GM18951 (cell line): ENCODE results near the gene ATAD2B.
"Not testable (repeated sequence)": the region's sequence is repeated elsewhere in the genome, so short reads cannot be mapped to it uniquely, and the experiment has no call there.

ENCODE experiments used
- POLR2A ChIP-seq: IDR thresholded peaks from 4 replicates; pipeline ENCODE4 v1.6.1; 2011; ENCODE audit warnings: mild to moderate bottlenecking; ENCODE audit not compliant: insufficient read length, insufficient read depth; ENCODE audit errors: extremely low read depth
- in situ Hi-C: fragments of 300-500 bp; cut with MboI; formaldehyde crosslinking; loops from one replicate; pipeline ENCODE4 v1.12.0; 2022; ENCODE audit warnings: low sequenced_read_pairs, mixed read lengths, inconsistent platforms; ENCODE audit not compliant: unreplicated experiment

Gene ATAD2B

DNA sequence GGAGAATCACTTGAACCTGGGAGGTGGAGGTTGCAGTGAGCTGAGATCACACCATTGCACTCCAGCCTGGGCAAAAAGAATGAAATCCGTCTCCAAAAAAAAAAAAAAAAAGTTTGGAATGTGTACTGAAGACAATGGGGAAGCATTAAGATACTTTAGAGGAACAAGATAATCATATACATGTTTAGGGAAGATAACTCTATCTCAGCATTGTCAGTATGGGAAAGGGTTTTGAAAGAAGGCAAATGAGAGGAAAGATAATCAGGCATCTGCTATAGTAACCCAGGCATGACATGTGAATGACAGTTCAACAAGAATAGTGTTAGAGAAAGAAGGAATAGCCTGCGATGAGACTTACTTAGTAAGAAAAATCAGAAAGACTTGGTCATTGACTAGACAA is 112.0 kb downstream of the ATAD2B start:
- no peak for TF ChIP-seq POLR2A
- in situ Hi-C loops, result no loop called here

DNA sequence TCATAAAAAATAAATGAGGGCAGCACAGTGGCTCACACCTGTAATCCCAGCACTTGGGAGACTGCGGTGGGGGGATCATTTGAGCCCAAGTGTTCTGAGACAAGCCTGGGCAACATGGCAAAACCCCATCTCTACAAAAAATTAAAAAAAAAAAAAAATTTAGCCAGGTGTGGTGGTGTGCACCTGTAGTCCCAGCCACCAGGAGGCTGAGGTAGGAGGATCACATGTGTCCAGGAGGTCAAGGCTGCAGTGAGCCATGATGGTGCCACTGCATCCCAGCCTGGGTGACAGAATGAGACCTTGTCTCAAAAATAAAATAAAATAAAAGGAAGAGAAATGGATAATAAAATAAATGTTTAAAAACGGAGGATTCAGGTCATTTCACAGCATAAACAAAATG is 113.5 kb downstream of the ATAD2B start:
- no peak for TF ChIP-seq POLR2A
- in situ Hi-C loops, result no loop called here

DNA sequence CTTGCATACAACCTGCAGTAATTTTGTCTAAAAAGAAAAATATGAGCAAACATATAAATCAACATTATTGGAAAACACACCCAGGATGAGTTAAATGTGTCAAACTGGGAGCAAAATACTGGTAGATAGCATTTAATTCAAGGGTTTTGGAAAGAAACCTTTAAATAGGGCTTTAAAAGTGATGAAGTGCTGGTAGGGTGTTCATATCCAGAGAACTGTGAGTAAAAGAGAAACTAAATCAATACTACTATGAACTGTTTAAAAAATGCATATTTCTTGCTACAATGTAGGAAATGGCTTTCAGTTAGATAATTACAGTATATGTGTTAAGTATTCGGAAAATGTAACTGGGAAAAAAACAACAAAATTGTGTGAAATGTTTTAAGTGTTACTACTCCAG is 117.8 kb downstream of the ATAD2B start:
- no peak for TF ChIP-seq POLR2A
- in situ Hi-C loops, result no loop called here

DNA sequence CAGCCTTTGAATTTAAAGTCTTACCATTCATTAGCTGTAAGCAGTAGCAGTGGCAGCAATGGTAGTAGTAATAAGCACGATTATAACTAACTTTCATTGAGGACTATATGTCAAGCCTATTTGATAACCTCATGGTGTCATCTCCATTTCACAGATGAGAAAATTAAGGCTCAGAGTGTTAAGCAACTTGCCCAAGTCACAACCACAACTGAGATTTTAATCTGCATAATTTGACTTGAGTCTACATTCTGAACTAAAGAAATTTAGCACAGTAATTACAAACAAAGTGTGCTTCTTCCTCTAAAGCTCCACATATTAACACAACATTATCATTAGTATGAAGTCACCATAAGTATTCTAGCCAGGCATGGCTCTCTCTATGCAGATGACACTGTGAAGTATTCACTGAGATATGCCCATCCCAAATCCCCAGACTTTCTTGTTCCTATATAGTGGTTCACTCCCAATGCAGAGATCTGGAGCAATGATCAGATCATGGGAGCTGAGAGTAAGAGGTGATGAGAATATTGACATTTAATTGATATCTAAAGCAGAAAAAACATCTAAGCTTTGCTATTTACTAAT is 120.2 kb downstream of the ATAD2B start:
- in situ Hi-C loops, result no loop called here
- no peak for TF ChIP-seq POLR2A

DNA sequence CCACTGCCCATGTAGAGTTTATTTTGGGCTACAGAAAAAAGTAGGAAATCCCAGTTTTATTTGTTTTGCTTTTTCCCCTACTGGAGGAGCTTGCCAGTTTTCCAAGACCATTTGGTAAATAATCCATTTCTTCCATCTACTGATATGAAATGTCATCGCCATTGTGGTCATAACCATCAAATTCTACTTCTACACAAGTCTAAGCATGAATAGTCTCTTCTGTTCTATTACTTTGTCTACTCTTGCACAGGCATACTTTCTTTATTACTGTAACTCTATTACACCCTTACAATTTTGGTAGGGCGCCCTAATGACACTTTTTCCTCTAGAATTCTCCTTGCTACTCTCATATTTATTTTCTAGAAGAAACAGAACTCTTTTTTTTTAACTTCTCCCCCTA is 120.7 kb downstream of the ATAD2B start:
- TF ChIP-seq POLR2A, result no peak
- in situ Hi-C loops, result no loop called here

DNA sequence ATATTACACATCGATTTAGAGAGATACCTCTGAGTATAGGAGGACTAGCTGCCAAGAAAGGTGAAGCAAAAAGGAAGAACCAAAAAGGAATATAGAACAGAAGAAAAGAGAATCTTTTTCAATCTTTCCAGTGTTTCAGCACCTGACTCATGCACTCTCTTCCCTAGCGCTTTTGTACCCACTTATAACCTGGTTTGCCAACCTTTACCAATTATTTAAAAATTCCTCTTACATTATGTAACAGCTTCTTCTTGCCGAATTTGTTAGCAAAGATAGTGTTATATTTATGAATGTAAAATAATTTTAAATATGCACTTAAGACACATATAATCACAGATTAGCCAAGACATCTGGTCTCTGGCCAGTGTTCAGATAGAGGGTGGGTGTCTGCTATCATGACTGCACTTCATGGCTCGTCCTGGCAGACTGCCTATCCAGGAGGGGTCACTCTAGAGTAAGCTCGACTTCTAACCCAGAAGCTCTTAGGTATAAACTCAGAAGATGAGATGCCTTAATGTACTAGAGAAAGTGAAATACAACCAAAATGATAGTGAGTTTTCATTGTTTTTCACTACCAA is 122.9 kb downstream of the ATAD2B start:
- in situ Hi-C loops, result no loop called here
- no peak for TF ChIP-seq POLR2A

DNA sequence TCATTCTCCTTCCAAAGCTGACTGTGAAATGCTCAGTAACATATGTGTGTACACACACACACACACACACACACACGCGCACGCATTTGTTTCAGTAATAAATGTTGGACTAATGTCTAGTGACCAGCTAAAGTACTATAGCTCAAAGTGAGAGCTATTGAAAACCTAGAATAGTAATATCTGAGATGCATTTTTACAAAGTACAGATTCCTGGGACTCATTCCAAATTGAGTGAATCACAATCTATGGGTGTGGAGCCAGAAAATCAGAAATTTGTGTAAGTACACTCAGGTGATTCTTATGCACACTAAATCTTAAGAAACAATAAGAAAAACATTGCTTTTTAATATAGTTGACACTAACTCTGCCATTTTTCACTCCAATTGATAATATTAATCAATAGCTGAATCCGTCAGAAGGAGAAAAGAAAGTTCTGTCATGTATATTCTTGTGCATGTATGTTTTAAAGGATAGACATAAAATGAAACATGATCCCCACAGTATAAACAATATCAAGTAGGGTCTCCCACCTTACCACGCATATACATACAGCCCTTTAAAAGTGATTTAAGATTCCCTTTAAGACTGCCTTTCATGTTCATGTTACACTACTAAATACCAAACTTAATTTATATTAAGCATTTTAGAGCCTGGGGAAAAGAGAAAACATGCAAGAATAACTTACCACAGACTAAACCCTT is 123.5 kb downstream of the ATAD2B start:
- in situ Hi-C loops, result no loop called here
- TF ChIP-seq POLR2A, result no peak

DNA sequence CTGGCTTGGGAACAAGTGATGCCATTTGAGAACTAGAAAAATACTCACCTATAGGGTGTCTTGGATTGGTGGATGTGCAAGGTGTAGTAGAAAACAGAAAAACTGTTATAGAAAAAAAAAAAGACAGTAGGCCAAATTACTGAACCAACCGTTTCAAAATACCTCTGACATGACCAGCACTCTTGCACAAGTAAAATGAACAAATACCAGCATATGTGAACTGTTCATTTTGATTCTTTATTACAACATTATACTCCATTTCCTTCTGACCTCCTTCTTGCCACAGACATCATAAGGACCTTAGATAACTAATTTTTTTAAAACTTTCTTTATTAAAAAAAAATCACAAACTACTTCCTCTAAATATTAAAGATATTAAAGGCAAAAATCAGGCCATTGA is 125.5 kb downstream of the ATAD2B start:
- in situ Hi-C loops, result no loop called here
- TF ChIP-seq POLR2A, result no peak

DNA sequence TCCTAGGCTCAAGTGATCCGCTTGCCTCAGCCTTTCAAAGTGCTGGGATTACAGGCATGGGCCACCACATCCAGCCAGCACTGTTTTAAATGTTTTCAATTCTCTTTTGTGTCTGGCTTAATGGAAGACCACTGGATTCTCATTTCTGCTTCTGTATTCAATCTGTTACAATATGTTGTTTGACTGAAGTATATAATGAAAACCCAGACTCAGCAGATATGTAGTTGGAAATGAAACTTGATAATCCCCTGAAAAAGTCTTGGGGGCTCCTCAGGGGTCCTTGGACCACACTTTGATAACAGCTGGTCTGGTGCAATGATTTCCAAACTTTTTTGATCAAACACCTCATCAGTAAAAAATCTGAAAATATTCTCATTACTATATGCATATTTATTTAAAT is 132.7 kb downstream of the ATAD2B start:
- no peak for TF ChIP-seq POLR2A
- in situ Hi-C loops, result no loop called here

DNA sequence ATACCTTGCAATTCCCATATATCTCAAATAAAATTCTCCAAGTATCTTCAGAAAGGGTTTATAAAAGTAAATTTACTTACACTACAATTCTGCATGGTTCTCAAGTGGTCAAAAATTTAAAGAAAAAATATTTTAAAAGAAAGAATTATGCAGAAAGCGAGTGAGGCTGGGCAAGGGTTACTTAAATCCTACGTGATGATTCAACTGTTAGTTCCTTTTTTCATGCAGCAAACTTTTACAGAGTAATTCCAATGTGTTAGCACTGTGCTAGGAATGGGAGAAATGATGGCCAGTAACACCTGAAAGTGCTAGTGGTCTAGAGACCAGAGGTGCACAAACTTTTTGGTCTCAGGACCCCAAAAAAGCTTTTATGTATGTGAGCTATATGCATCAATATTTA is 133.4 kb downstream of the ATAD2B start:
- in situ Hi-C loops, result no loop called here
- TF ChIP-seq POLR2A, result no peak

DNA sequence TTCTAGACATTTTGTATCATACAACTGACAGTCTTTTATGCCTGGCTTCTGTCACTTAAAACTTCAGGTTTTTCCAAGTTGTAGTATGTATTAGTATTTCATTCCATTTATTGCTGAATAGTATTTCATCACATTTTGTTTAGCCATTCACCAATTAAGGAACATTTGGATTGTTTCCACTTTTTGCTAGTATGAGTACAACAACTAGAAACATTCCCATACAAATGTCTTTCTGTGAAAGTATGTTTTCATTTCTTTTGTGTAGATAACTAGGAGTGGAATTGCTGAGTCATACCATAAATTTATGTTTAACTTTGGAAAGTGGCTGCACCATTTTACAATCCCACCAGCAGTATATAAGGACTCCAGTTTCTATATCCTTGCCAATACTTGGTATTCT is 135.9 kb downstream of the ATAD2B start:
- TF ChIP-seq POLR2A, result no peak
- in situ Hi-C loops, result no loop called here

DNA sequence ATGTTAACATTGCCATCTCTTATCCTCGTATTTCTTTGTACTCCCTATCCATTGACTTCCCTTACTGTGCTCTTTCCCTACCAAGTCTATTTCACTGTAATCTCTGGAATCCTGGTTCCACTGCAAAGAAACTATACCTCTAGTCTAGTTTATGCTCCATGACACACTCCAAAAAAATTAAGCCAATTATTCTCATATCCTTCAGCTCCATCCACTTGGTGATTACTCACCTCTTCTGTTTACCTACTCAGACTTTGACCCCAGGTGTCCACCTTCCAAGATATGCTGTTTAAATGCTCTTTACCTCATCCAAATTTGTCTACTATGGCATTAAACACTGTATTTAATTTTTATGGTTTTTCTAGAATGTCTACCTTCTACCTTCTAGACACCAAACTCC is 137.9 kb downstream of the ATAD2B start:
- no peak for TF ChIP-seq POLR2A
- in situ Hi-C loops, result no loop called here

DNA sequence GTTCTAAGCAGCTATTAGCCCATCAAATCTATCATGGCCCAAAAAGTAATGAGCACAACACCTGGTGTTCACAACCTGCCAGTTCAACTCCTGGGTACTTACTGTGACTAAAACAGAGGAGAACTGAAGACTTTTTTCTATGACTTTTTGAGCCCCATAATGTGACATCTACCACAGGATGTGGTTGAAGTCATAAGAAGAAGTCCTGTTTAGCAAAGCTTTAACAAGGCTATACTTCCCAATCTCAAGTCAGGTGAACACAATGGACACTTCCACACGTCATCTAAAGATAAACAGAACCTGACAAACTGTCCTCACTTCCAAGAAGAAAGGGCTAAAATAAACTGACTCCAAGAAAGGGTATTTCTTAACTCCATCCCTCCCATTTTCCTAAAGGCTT is 138.8 kb downstream of the ATAD2B start:
- TF ChIP-seq POLR2A, result no peak
- in situ Hi-C loops, result no loop called here

DNA sequence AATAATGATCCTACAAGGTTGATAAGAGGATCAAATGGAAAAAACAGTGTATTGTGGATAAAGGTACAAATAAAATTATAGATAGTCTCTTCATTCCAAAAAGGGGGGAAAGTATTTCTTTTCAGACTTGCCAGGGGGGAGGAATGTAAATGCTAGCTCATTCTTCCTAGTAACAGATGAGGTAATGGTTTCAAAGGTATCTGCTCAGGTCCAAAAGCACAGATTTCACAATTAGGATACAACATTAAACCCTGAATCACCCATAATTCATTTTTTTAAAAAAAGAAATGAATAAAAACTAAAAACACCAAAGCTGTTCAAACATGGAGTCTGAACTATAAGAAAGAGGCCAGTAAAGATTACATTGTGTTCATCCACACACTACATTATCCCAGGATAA is 142.0 kb downstream of the ATAD2B start:
- no peak for TF ChIP-seq POLR2A
- in situ Hi-C loops, result no loop called here

DNA sequence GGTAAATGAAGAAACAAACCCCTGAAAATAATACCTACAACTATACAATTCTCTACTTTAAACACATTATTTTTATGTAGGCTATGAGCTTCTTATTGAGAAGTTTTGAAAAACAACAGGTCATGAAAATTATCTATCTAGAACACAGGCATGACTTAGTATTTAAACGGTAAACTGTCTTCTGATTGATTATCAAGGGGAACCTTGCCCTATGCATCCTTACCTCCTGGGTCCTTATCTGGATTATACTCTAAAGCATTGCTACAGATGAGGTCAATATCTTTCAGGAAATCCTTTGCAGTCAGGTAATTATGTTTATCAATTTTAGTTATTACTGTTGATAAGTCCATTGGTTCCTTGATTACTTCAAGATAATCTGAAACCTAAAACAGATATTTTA is 144.3 kb downstream of the ATAD2B start:
- TF ChIP-seq POLR2A, result no peak
- in situ Hi-C loops, result no loop called here

DNA sequence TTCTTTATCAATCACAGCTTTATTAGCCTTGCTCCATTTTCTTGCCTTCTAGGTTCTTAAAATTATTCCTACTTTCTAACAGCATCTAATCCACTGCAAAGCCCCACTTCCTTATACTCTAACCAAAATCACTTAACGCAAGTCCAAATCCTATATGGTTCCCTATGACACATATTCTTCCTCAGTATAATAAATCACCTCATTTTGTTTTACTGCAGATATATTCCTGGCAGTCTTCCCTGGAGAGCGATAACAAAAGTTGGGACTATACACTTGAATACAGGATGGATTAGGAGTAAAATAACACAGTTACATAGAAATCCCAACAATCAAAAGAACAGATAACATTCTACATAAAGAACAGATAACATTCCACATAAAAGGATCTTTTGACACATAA is 144.8 kb downstream of the ATAD2B start:
- in situ Hi-C loops, result no loop called here
- TF ChIP-seq POLR2A, result no peak

DNA sequence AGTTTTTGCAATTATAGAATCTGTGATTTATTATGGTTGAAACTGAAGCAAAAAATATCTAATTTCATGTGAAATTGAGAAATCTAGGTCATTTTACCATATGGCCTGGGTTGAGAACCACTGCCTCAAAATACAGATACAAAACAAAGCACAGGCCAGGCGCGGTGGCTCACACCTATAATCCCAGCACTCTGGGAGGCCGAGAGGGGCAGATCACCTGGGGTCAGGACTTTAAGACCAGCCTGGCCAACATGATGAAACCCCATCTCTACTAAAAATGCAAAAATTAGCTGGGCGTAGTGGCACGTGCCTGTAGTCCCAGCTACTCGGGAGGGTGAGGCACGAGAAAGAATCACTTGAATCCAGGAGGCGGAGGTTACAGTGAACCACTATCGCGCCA is 146.5 kb downstream of the ATAD2B start:
- in situ Hi-C loops, result not testable (repeated sequence)
